Ectodermal cell (in vitro differentiated cells): Measurements from ENCODE around the gene MB21D2.

Experiments used
- H3K27ac ChIP-seq: 2 replicates; pipeline ENCODE4 v1.7.0; 2013; ENCODE audit warnings: mild to moderate bottlenecking, low read depth, low read length; ENCODE audit not compliant: insufficient read depth, poor library complexity, severe bottlenecking
- H3K27me3 ChIP-seq: 2 replicates; pipeline ENCODE4 v1.7.0; 2013; ENCODE audit warnings: mild to moderate bottlenecking, low read length; ENCODE audit not compliant: insufficient read depth, control insufficient read depth, poor library complexity, severe bottlenecking
- H3K36me3 ChIP-seq: one replicate; pipeline ENCODE4 v1.7.0; 2013; ENCODE audit warnings: low read length; ENCODE audit not compliant: control insufficient read depth, insufficient read depth
- H3K4me1 ChIP-seq: one replicate; pipeline ENCODE4 v1.7.0; 2013; ENCODE audit warnings: low read length; ENCODE audit not compliant: control insufficient read depth, insufficient read depth
- H3K4me3 ChIP-seq: 2 replicates; pipeline ENCODE4 v1.7.0; 2013; ENCODE audit warnings: low read depth, low read length, control low read depth; ENCODE audit not compliant: insufficient read depth
- H3K9me3 ChIP-seq: 2 replicates; pipeline ENCODE4 v1.7.0; 2013; ENCODE audit warnings: mild to moderate bottlenecking, low read length, moderate library complexity; ENCODE audit not compliant: control insufficient read depth
- WGBS, 2 experiments: methylation state at CpG; one replicate each; pipeline ENCODE4 v1.1.7; 2013; ENCODE audit warnings: missing lambda C conversion rate in 2 of 2; 5-methylcytosine and 5-hydroxymethylcytosine counted together

The MB21D2 gene

DNA sequence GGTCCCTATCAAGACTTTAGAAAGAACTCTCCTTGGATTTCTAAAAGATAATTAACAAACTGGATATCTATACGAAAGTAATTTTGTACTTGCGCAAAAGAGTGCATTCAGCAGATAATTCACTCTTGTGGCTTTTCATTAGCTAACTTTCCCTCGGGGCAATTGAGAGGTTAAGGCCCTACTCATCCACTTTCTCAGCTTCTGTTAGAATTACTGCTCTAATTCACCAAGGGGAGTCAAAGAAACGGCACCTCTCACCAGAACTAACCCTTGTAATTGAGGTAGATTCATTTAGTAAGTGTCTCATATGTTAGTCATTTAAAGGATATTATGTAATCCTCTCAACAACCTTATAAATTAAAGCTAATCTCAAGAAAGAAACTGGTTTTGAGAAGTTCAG, 22.5 kb upstream of the MB21D2 start:
- no peaks in the 10 kb centered on the region for H3K27me3 ChIP-seq
- no peaks in the 10 kb centered on the region for H3K4me1 ChIP-seq
- H3K4me3 ChIP-seq: no peak overlapping the region
- WGBS, 2 experiments: 86 to 93% methylated on average over 3 to 4 of the region's 4 CpGs
- no peaks in the 10 kb centered on the region for H3K9me3 ChIP-seq
- H3K36me3 ChIP-seq: no peaks in the 10 kb centered on the region
- H3K27ac ChIP-seq: no peak overlapping the region

- no peak overlapping the region for H3K4me3 ChIP-seq
- no peaks in the 10 kb centered on the region for H3K36me3 ChIP-seq
- no peaks in the 10 kb centered on the region for H3K9me3 ChIP-seq
- no peaks in the 10 kb centered on the region for H3K4me1 ChIP-seq
- H3K27me3 ChIP-seq: no peaks in the 10 kb centered on the region
- WGBS, 2 experiments: 95 to 100% methylated on average over 1 of the region's 1 CpG
- H3K27ac ChIP-seq: no peak overlapping the region
Measured at GRCh38 chr3:192935441-192935840, 17.8 kb upstream of the MB21D2 start.

GRCh38 chr3:192933779-192934460, 16.3 kb upstream of the MB21D2 start:
- 58 to 65% methylated on average over 3 of the region's 4 CpGs for WGBS, 2 experiments
- Histone ChIP-seq H3K9me3 (no peaks in the 10 kb centered on the region), H3K27me3 (no peaks in the 10 kb centered on the region), H3K4me1 (no peaks in the 10 kb centered on the region), H3K36me3 (no peaks in the 10 kb centered on the region), H3K4me3 (no peak overlapping the region), H3K27ac (no peak overlapping the region)

- H3K4me3 ChIP-seq: no peak overlapping the region
- H3K27ac ChIP-seq: no peak overlapping the region
- 77 to 80% methylated on average over 8 to 9 of the region's 9 CpGs for WGBS, 2 experiments
- no peaks in the 10 kb centered on the region for H3K4me1 ChIP-seq
- no peaks in the 10 kb centered on the region for H3K27me3 ChIP-seq
- H3K9me3 ChIP-seq: no peaks in the 10 kb centered on the region
- H3K36me3 ChIP-seq: no peaks in the 10 kb centered on the region
Measured at GRCh38 chr3:192933259-192933658, 15.6 kb upstream of the MB21D2 start.

DNA sequence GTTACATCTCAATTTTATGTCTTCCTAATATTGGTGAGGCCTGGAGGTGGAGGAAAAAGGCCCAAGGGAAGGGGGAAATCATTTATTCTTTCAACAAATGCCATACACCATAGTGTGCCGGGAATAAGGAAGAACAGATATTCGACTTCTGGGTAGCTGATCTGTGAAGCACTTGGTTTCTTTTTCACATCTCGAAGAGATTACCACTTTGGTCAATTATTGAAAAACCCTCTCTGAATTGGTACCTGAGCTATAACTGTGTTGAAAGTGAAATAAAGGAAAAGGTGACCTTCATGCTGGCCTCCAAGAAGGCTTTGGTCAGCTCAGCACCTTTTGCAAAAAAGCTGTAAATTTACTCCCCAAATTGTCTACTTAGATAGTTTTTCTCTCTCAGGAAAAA, 14.2 kb upstream of the MB21D2 start:
- H3K4me3 ChIP-seq: no peak overlapping the region
- 98 to 100% methylated on average over 3 of the region's 3 CpGs for WGBS, 2 experiments
- peaks cover 4% of the 10 kb centered on the region for H3K4me1 ChIP-seq
- H3K9me3 ChIP-seq: no peaks in the 10 kb centered on the region
- no peaks in the 10 kb centered on the region for H3K27me3 ChIP-seq
- no peak overlapping the region for H3K27ac ChIP-seq
- no peaks in the 10 kb centered on the region for H3K36me3 ChIP-seq

DNA sequence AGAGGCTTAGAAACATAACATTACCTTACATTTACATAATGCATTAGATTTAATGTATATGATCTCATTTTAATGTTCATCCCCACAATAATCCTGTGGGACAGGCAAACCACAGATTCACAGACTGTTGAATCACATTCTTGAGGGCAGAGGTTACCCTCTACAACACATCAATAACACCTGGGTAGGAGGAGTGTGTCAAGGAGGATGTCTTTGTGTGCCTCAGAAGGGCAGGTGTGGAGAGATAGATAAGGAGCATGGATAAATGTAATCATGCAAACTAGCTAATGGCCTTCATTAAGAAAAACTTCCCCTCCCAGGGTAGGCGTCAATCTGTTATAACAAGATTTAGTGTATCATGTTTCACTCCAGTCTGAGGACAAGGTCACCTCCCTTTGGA, 12.9 kb upstream of the MB21D2 start:
- H3K36me3 ChIP-seq: no peaks in the 10 kb centered on the region
- H3K4me3 ChIP-seq: no peak overlapping the region
- peaks cover 4% of the 10 kb centered on the region for H3K4me1 ChIP-seq
- H3K27ac ChIP-seq: no peak overlapping the region
- 81 to 100% methylated on average over 1 of the region's 1 CpG for WGBS, 2 experiments
- no peaks in the 10 kb centered on the region for H3K9me3 ChIP-seq
- no peaks in the 10 kb centered on the region for H3K27me3 ChIP-seq

GRCh38 chr3:192929755-192930547, 12.3 kb upstream of the MB21D2 start:
- Histone ChIP-seq H3K36me3 (no peaks in the 10 kb centered on the region), H3K27me3 (no peaks in the 10 kb centered on the region), H3K27ac (no peak overlapping the region), H3K4me1 (peaks cover 4% of the 10 kb centered on the region), H3K9me3 (no peaks in the 10 kb centered on the region), H3K4me3 (no peak overlapping the region)
- WGBS, 2 experiments: 94 to 96% methylated on average over 9 of the region's 9 CpGs

- WGBS, 2 experiments: 87 to 91% methylated on average over 2 of the region's 2 CpGs
- Histone ChIP-seq H3K4me3 (no peak overlapping the region), H3K4me1 (peaks cover 4% of the 10 kb centered on the region), H3K9me3 (no peaks in the 10 kb centered on the region), H3K27me3 (no peaks in the 10 kb centered on the region), H3K27ac (no peak overlapping the region), H3K36me3 (no peaks in the 10 kb centered on the region)
Measured at GRCh38 chr3:192929146-192929545, 11.5 kb upstream of the MB21D2 start.

- H3K9me3 ChIP-seq: no peaks in the 10 kb centered on the region
- H3K4me1 ChIP-seq: peaks cover 4% of the 10 kb centered on the region
- H3K36me3 ChIP-seq: no peaks in the 10 kb centered on the region
- no peaks in the 10 kb centered on the region for H3K27me3 ChIP-seq
- 97 to 99% methylated on average over 4 to 5 of the region's 6 CpGs for WGBS, 2 experiments
- no peak overlapping the region for H3K4me3 ChIP-seq
- no peak overlapping the region for H3K27ac ChIP-seq
Measured at GRCh38 chr3:192928720-192929119, 11.1 kb upstream of the MB21D2 start.

DNA sequence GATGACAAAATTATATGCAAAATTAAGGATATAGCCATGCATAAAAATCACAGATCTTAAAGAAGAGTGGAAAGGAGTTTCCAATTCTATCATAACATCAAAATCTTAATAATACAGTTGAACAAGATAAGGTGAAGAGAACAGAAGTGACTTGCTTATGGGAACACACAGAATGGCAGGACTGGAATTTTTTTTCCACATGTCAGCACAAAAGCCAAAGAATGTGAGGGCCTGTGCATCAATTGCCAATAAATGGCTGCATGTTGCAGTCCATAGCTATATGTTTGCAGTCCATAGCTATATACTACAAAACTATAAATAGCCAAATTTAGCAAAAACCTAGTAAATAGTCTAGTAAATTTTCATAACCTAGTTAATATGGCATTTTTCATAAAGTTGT, 10.4 kb upstream of the MB21D2 start:
- Histone ChIP-seq H3K4me3 (no peak overlapping the region), H3K36me3 (no peaks in the 10 kb centered on the region), H3K27ac (no peak overlapping the region), H3K27me3 (no peaks in the 10 kb centered on the region), H3K4me1 (peaks cover 4% of the 10 kb centered on the region), H3K9me3 (no peaks in the 10 kb centered on the region)
